A549 (cell line): ENCODE measurements around the gene NID1.

ENCODE experiments used
- CEBPB ChIP-seq, 2 experiments: fragments of >200 bp in 1 of 2; sonication (Bioruptor Twin) in 1 of 2; formaldehyde crosslinking in 1 of 2; IDR thresholded peaks; 2 replicates each; pipeline ENCODE4 v1.6.1; 2012 to 2016
- EHF ChIP-seq: fragments of 250-450 bp; sonication (Bioruptor Pico); IDR thresholded peaks from 2 replicates; pipeline ENCODE4 v1.5.0; 2020; ENCODE audit warnings: mild to moderate bottlenecking
- KDM5A ChIP-seq: fragments of 200-600 bp; sonication (generic); IDR thresholded peaks from 2 replicates; pipeline ENCODE4 v1.6.1; 2016; ENCODE audit warnings: antibody characterized with exemption, mild to moderate bottlenecking
- POLR2A ChIP-seq: IDR thresholded peaks from 2 replicates; pipeline ENCODE4 v1.6.1; 2012; ENCODE audit warnings: mild to moderate bottlenecking, low read length
- RAD21 ChIP-seq, 2 experiments: fragments of >200 bp in 1 of 2; sonication (Bioruptor Twin) in 1 of 2; formaldehyde crosslinking in 1 of 2; IDR thresholded peaks in 1 of 2; conservative IDR thresholded peaks in 1 of 2; 2 replicates in 1 of 2; 3 replicates in 1 of 2; pipeline ENCODE4 v1.6.1; 2012 to 2018; ENCODE audit warnings: inconsistent platforms in 1 of 2
- RFX5 ChIP-seq: fragments of 450-650 bp; IDR thresholded peaks from 2 replicates; pipeline ENCODE4 v1.7.1; 2014; ENCODE audit warnings: antibody characterized with exemption, mild to moderate bottlenecking, moderate library complexity
- ZNF302 ChIP-seq: fragments of 250-450 bp; sonication (Bioruptor Pico); IDR thresholded peaks from 2 replicates; pipeline ENCODE4 v1.9.0; 2021; ENCODE audit warnings: inconsistent platforms, mild to moderate bottlenecking, moderate library complexity
- TF ChIP-seq, protein P1 (sequence below): fragments of >200 bp; sonication (Bioruptor Twin); formaldehyde crosslinking; IDR thresholded peaks from 3 replicates; pipeline ENCODE4 v1.5.1; 2016
- TF ChIP-seq, protein P2 (sequence below): IDR thresholded peaks from 2 replicates; pipeline ENCODE4 v1.6.1; 2012

- no peak for TF ChIP-seq RFX5
- no peak for TF ChIP-seq RAD21 (conservative IDR thresholded peaks at IDR 0.05 in 1 of 2, IDR thresholded peaks at IDR 0.05 in 1 of 2)
- TF ChIP-seq CEBPB (IDR thresholded peaks at IDR 0.05): no peak
- no peak for TF ChIP-seq KDM5A
- TF ChIP-seq, protein P1, sequence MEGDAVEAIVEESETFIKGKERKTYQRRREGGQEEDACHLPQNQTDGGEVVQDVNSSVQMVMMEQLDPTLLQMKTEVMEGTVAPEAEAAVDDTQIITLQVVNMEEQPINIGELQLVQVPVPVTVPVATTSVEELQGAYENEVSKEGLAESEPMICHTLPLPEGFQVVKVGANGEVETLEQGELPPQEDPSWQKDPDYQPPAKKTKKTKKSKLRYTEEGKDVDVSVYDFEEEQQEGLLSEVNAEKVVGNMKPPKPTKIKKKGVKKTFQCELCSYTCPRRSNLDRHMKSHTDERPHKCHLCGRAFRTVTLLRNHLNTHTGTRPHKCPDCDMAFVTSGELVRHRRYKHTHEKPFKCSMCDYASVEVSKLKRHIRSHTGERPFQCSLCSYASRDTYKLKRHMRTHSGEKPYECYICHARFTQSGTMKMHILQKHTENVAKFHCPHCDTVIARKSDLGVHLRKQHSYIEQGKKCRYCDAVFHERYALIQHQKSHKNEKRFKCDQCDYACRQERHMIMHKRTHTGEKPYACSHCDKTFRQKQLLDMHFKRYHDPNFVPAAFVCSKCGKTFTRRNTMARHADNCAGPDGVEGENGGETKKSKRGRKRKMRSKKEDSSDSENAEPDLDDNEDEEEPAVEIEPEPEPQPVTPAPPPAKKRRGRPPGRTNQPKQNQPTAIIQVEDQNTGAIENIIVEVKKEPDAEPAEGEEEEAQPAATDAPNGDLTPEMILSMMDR: no peak
- TF ChIP-seq, protein P2, sequence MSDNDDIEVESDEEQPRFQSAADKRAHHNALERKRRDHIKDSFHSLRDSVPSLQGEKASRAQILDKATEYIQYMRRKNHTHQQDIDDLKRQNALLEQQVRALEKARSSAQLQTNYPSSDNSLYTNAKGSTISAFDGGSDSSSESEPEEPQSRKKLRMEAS: no peak
- TF ChIP-seq ZNF302 (CRISPR knock-in tag): no peak
- no peak for TF ChIP-seq EHF (CRISPR knock-in tag)
- TF ChIP-seq POLR2A: no peak
Observed at GRCh38 chr1:235931171-235931738, 133.6 kb downstream of the NID1 start.
